Measurements from ENCODE around the gene ABHD8. TPM values are rescaled to one million over a fixed set of nuclear protein-coding genes. Genes with fewer than 3 reads are reported as not detected.

ABHD8 gene
- total RNA-seq, 1 donor from 2014 or later = 8.5 TPM

- Histone ChIP-seq H2AFZ (ENCODE audit: low read depth, low read length) (no peak overlapping the region), H3K4me2 (ENCODE audit: low read length) (no peak overlapping the region), H3K9ac (ENCODE audit: low read length) (no peak overlapping the region), H3K9me3 (ENCODE audit: insufficient read depth, low read depth, low read length) (no peaks in the 10 kb centered on the region), H3K4me3 (ENCODE audit: insufficient read depth, low read depth, low read length) (no peak overlapping the region), H3K27me3 (ENCODE audit: insufficient read depth, low read length) (no peaks in the 10 kb centered on the region), H3K27ac (ENCODE audit: low read depth, low read length) (no peak overlapping the region), H3K4me1 (ENCODE audit: insufficient read depth, low read length) (peaks cover under 1% of the 10 kb centered on the region), H4K20me1 (ENCODE audit: insufficient read depth, low read length) (no peaks in the 10 kb centered on the region), H3K36me3 (ENCODE audit: insufficient read depth, low read length) (no peaks in the 10 kb centered on the region), H3K79me2 (ENCODE audit: insufficient read depth, low read length) (no peaks in the 10 kb centered on the region)
- Mint-ChIP-seq H3K4me3 (ENCODE audit: unreplicated experiment) (no peak overlapping the region), H3K4me1 (ENCODE audit: low read depth, unreplicated experiment) (no peaks in the 10 kb centered on the region), H3K27me3 (ENCODE audit: low read depth, unreplicated experiment) (peaks cover 3% of the 10 kb centered on the region), H3K27ac (ENCODE audit: unreplicated experiment) (no peak overlapping the region), H3K9me3 (ENCODE audit: unreplicated experiment) (no peaks in the 10 kb centered on the region), H3K36me3 (ENCODE audit: low read depth, unreplicated experiment) (peaks cover 4% of the 10 kb centered on the region)
- DNase-seq (ENCODE audit: low read depth) (no peak), FAIRE-seq (no peak)
- TF ChIP-seq CTCF (IDR thresholded peaks at IDR 0.05; ENCODE audit: insufficient read depth, low read depth, low read length) (no peak), EZH2 (IDR thresholded peaks at IDR 0.05; ENCODE audit: insufficient read depth, low read length) (no peak)
Measured at GRCh38 chr19:17286752-17287151, 16.5 kb downstream of the ABHD8 start.

GRCh38 chr19:17286263-17286662 is 17.0 kb downstream of the ABHD8 start:
- Mint-ChIP-seq H3K4me1 (ENCODE audit: low read depth, unreplicated experiment) (no peaks in the 10 kb centered on the region), H3K4me3 (ENCODE audit: unreplicated experiment) (no peak overlapping the region), H3K36me3 (ENCODE audit: low read depth, unreplicated experiment) (peaks cover 4% of the 10 kb centered on the region), H3K27me3 (ENCODE audit: low read depth, unreplicated experiment) (peaks cover 3% of the 10 kb centered on the region), H3K9me3 (ENCODE audit: unreplicated experiment) (no peaks in the 10 kb centered on the region), H3K27ac (ENCODE audit: unreplicated experiment) (no peak overlapping the region)
- no peak for TF ChIP-seq CTCF (IDR thresholded peaks at IDR 0.05; ENCODE audit: insufficient read depth, low read depth, low read length)
- no peak for TF ChIP-seq EZH2 (IDR thresholded peaks at IDR 0.05; ENCODE audit: insufficient read depth, low read length)
- no peaks in the 10 kb centered on the region for H3K4me1 ChIP-seq (ENCODE audit: insufficient read depth, low read length)
- H3K27me3 ChIP-seq (ENCODE audit: insufficient read depth, low read length) = no peaks in the 10 kb centered on the region
- no peak overlapping the region for H3K27ac ChIP-seq (ENCODE audit: low read depth, low read length)
- H4K20me1 ChIP-seq (ENCODE audit: insufficient read depth, low read length) = no peaks in the 10 kb centered on the region
- FAIRE-seq (no peak), DNase-seq (ENCODE audit: low read depth) (no peak)
- H3K4me2 ChIP-seq (ENCODE audit: low read length) = no peak overlapping the region
- H3K9me3 ChIP-seq (ENCODE audit: insufficient read depth, low read depth, low read length) = no peaks in the 10 kb centered on the region
- no peak overlapping the region for H3K4me3 ChIP-seq (ENCODE audit: insufficient read depth, low read depth, low read length)
- no peak overlapping the region for H2AFZ ChIP-seq (ENCODE audit: low read depth, low read length)
- H3K36me3 ChIP-seq (ENCODE audit: insufficient read depth, low read length) = no peaks in the 10 kb centered on the region
- no peak overlapping the region for H3K9ac ChIP-seq (ENCODE audit: low read length)
- no peaks in the 10 kb centered on the region for H3K79me2 ChIP-seq (ENCODE audit: insufficient read depth, low read length)

GRCh38 chr19:17285415-17286135 is 17.6 kb downstream of the ABHD8 start:
- DNase-seq (ENCODE audit: low read depth) = no peak
- Mint-ChIP-seq H3K4me1 (ENCODE audit: low read depth, unreplicated experiment) (no peaks in the 10 kb centered on the region), H3K27ac (ENCODE audit: unreplicated experiment) (no peak overlapping the region), H3K36me3 (ENCODE audit: low read depth, unreplicated experiment) (peaks cover 4% of the 10 kb centered on the region), H3K4me3 (ENCODE audit: unreplicated experiment) (no peak overlapping the region), H3K27me3 (ENCODE audit: low read depth, unreplicated experiment) (peaks cover 3% of the 10 kb centered on the region), H3K9me3 (ENCODE audit: unreplicated experiment) (no peaks in the 10 kb centered on the region)
- Histone ChIP-seq H3K79me2 (ENCODE audit: insufficient read depth, low read length) (no peaks in the 10 kb centered on the region), H2AFZ (ENCODE audit: low read depth, low read length) (no peak overlapping the region), H3K4me2 (ENCODE audit: low read length) (no peak overlapping the region), H3K27ac (ENCODE audit: low read depth, low read length) (no peak overlapping the region), H4K20me1 (ENCODE audit: insufficient read depth, low read length) (no peaks in the 10 kb centered on the region), H3K9ac (ENCODE audit: low read length) (no peak overlapping the region), H3K27me3 (ENCODE audit: insufficient read depth, low read length) (no peaks in the 10 kb centered on the region), H3K36me3 (ENCODE audit: insufficient read depth, low read length) (no peaks in the 10 kb centered on the region), H3K4me3 (ENCODE audit: insufficient read depth, low read depth, low read length) (no peak overlapping the region), H3K4me1 (ENCODE audit: insufficient read depth, low read length) (no peaks in the 10 kb centered on the region), H3K9me3 (ENCODE audit: insufficient read depth, low read depth, low read length) (no peaks in the 10 kb centered on the region)
- TF ChIP-seq CTCF (IDR thresholded peaks at IDR 0.05; ENCODE audit: insufficient read depth, low read depth, low read length) = no peak
- FAIRE-seq = no peak

Data from astrocyte (in vitro differentiated cells and primary cell).